Measurements from ENCODE around the gene ASAP3. TPM values are rescaled to one million over a fixed set of nuclear protein-coding genes. Genes with fewer than 3 reads are reported as not detected.
A peak's percentile ranks its signal among the peaks of the same experiment; 100 is the strongest.

The ASAP3 gene
- polyA plus RNA-seq, 2 of the 4 experiments (the other 2 are of a cell fraction), result 4.0 to 5.2 TPM

DNA sequence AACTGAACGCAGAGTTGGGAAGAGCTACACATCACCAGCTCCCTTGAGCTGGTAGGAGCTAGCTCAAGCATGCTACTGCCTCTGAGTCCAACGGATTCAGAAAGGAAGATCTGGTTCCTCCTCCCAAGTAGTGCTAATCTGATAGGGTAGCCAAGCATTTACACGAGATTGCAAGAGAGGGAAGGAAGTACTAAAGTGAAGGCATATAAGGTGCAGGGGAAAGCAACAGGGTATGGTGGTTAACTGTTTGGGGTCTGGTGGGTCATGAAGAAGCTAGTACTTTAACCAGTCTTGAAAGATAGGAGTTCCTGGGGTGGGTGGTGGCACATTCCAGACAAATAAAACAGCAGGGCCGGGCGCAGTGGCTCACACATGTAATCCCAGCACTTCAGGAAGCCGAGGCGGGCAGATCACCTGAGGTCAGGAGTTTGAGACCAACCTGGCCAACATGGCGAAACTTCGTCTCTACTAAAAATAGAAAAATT lies 94.1 kb downstream of the ASAP3 start:
- ATAC-seq, result no peak
- POLR2A ChIA-PET, result no interaction called here
- Histone ChIP-seq H3K27ac (no peak overlapping the region), H3K4me3 (no peak overlapping the region), H3K4me1 (peaks cover 5% of the 10 kb centered on the region; the same call in 2 of the 3 replicates), H3K4me2 (no peak overlapping the region), H3K9me3 (no peaks in the 10 kb centered on the region)
- CTCF ChIA-PET, result interaction anchor here (1.3 to 4.2 kb wide), 2 partner anchors 14 to 107 kb away, joined by 3 to 28 read pairs; no protein-coding TSS in a partner anchor
- DNase-seq (ENCODE audit: low read depth in 1 of 2, low spot score in 1 of 2), result no peak
- 89% methylated on average over 8 of the region's 9 CpGs for WGBS (ENCODE audit: missing lambda C conversion rate)
- no peak for FAIRE-seq
- TF ChIP-seq HMGXB4 (CRISPR knock-in tag; IDR thresholded peaks at IDR 0.05; ENCODE audit: borderline replicate concordance), result no peak
- TF ChIP-seq, protein P1, sequence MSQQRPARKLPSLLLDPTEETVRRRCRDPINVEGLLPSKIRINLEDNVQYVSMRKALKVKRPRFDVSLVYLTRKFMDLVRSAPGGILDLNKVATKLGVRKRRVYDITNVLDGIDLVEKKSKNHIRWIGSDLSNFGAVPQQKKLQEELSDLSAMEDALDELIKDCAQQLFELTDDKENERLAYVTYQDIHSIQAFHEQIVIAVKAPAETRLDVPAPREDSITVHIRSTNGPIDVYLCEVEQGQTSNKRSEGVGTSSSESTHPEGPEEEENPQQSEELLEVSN (IDR thresholded peaks at IDR 0.05; ENCODE audit: borderline replicate concordance, low read depth), result no peak
- TF ChIP-seq MYC (IDR thresholded peaks at IDR 0.05; ENCODE audit: borderline replicate concordance, low read length), result no peak
- TF ChIP-seq POLR2A (IDR thresholded peaks at IDR 0.05; ENCODE audit: low read length), result no peak

DNA sequence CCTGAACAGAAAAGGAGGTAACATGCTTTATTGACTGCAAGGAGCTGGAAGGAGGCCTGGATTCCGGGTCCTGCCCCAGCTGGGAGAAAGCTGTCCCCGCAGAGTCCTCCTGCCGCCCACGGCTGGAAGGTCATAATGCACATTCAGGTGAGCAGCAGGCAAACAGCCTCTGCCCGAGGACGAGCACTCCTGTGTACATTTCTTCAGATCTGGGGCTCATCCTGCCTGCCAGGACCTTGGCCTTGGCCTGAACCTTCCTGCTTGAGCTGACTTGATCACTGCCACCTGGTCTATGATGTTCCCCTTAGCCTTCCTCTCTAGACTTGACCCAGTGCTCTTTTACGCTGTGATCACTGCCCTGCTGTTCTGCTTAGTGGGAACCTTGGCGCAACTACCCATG lies 96.5 kb downstream of the ASAP3 start:
- WGBS (ENCODE audit: missing lambda C conversion rate), result 100% methylated on average over 2 of the region's 8 CpGs
- FAIRE-seq (no peak), ATAC-seq (no peak), DNase-seq (ENCODE audit: low read depth in 1 of 2, low spot score in 1 of 2) (no peak)
- H3K4me2 ChIP-seq, result no peak overlapping the region
- no peak for TF ChIP-seq MAFK (IDR thresholded peaks at IDR 0.05; ENCODE audit: partially characterized antibody)
- no peak for TF ChIP-seq BHLHE40 (IDR thresholded peaks at IDR 0.05; ENCODE audit: low read depth, low read length)
- no peak for TF ChIP-seq RARB (CRISPR knock-in tag; IDR thresholded peaks at IDR 0.05)
- no peak for TF ChIP-seq ZSCAN20 (CRISPR knock-in tag; IDR thresholded peaks at IDR 0.05)
- TF ChIP-seq JUN (IDR thresholded peaks at IDR 0.05), result no peak
- TF ChIP-seq EHF (CRISPR knock-in tag; IDR thresholded peaks at IDR 0.05), result no peak
- no peak for TF ChIP-seq HOXA7 (CRISPR knock-in tag; IDR thresholded peaks at IDR 0.05)
- TF ChIP-seq NFE2L2 (conservative IDR thresholded peaks at IDR 0.05; ENCODE audit: low read length), result no peak
- TF ChIP-seq, protein P2, sequence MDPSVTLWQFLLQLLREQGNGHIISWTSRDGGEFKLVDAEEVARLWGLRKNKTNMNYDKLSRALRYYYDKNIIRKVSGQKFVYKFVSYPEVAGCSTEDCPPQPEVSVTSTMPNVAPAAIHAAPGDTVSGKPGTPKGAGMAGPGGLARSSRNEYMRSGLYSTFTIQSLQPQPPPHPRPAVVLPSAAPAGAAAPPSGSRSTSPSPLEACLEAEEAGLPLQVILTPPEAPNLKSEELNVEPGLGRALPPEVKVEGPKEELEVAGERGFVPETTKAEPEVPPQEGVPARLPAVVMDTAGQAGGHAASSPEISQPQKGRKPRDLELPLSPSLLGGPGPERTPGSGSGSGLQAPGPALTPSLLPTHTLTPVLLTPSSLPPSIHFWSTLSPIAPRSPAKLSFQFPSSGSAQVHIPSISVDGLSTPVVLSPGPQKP (IDR thresholded peaks at IDR 0.05; ENCODE audit: low read depth, low read length), result no peak
- TF ChIP-seq RCOR1 (IDR thresholded peaks at IDR 0.05; ENCODE audit: low read depth, low read length), result no peak
- TF ChIP-seq PHF8 (IDR thresholded peaks at IDR 0.05; ENCODE audit: borderline replicate concordance, low read depth), result no peak
- TF ChIP-seq HOXB5 (CRISPR knock-in tag; IDR thresholded peaks at IDR 0.05), result no peak
- no peak for TF ChIP-seq HOXB13 (CRISPR knock-in tag; IDR thresholded peaks at IDR 0.05; ENCODE audit: low read depth)
- H3K9me3 ChIP-seq, result no peaks in the 10 kb centered on the region
- ChIA-PET POLR2A (no interaction called here), CTCF (interaction anchor here (0.7 to 4.2 kb wide), 2 partner anchors 16 to 683 kb away, joined by 3 to 28 read pairs; no protein-coding TSS in a partner anchor)
- no peak overlapping the region for H3K4me3 ChIP-seq
- H3K27ac ChIP-seq, result no peak overlapping the region
- H3K4me1 ChIP-seq, result peaks cover 11% of the 10 kb centered on the region; the same call in 2 of the 3 replicates

- Histone ChIP-seq H3K4me2 (peak overlapping the region; percentile 42; the same call in 2 of the 3 replicates), H3K9me3 (no peaks in the 10 kb centered on the region), H3K4me3 (no peak overlapping the region), H3K4me1 (peaks cover 11% of the 10 kb centered on the region; the same call in 2 of the 3 replicates), H3K27ac (peak overlapping the region in 1 of 2 experiments; percentile 59; a peak in 3 of 6 replicates)
- no peak for DNase-seq (ENCODE audit: low read depth in 1 of 2, low spot score in 1 of 2)
- peak in 1 of 2 experiments; percentile 24; a peak in 2 of 6 replicates for ATAC-seq
- FAIRE-seq, result no peak
- ChIA-PET POLR2A (interaction anchor here (0.7 kb wide), 1 partner anchor 90 kb away, joined by 7 read pairs; no protein-coding TSS in a partner anchor), CTCF (interaction anchor here (0.6 kb wide), 1 partner anchor 110 kb away, joined by 3 read pairs; no protein-coding TSS in a partner anchor)
- WGBS (ENCODE audit: missing lambda C conversion rate), result 78% methylated on average over 14 of the region's 14 CpGs
- TF ChIP-seq, protein P3, sequence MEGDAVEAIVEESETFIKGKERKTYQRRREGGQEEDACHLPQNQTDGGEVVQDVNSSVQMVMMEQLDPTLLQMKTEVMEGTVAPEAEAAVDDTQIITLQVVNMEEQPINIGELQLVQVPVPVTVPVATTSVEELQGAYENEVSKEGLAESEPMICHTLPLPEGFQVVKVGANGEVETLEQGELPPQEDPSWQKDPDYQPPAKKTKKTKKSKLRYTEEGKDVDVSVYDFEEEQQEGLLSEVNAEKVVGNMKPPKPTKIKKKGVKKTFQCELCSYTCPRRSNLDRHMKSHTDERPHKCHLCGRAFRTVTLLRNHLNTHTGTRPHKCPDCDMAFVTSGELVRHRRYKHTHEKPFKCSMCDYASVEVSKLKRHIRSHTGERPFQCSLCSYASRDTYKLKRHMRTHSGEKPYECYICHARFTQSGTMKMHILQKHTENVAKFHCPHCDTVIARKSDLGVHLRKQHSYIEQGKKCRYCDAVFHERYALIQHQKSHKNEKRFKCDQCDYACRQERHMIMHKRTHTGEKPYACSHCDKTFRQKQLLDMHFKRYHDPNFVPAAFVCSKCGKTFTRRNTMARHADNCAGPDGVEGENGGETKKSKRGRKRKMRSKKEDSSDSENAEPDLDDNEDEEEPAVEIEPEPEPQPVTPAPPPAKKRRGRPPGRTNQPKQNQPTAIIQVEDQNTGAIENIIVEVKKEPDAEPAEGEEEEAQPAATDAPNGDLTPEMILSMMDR (IDR thresholded peaks at IDR 0.05), result no peak
- TF ChIP-seq KDM5A (IDR thresholded peaks at IDR 0.05) (no peak), NFE2L2 (conservative IDR thresholded peaks at IDR 0.05; ENCODE audit: low read length) (no peak), HEYL (CRISPR knock-in tag; IDR thresholded peaks at IDR 0.05) (no peak), FOSB (CRISPR knock-in tag; IDR thresholded peaks at IDR 0.05) (no peak), JUNB (IDR thresholded peaks at IDR 0.05) (no peak), JUN (IDR thresholded peaks at IDR 0.05) (no peak), HMGXB4 (CRISPR knock-in tag; IDR thresholded peaks at IDR 0.05; ENCODE audit: borderline replicate concordance) (no peak), ZNF302 (CRISPR knock-in tag; IDR thresholded peaks at IDR 0.05) (no peak), MAFK (IDR thresholded peaks at IDR 0.05; ENCODE audit: partially characterized antibody) (no peak), SMC3 (IDR thresholded peaks at IDR 0.05) (no peak)
- TF ChIP-seq, protein P4, sequence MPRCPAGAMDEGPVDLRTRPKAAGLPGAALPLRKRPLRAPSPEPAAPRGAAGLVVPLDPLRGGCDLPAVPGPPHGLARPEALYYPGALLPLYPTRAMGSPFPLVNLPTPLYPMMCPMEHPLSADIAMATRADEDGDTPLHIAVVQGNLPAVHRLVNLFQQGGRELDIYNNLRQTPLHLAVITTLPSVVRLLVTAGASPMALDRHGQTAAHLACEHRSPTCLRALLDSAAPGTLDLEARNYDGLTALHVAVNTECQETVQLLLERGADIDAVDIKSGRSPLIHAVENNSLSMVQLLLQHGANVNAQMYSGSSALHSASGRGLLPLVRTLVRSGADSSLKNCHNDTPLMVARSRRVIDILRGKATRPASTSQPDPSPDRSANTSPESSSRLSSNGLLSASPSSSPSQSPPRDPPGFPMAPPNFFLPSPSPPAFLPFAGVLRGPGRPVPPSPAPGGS (IDR thresholded peaks at IDR 0.05), result no peak
Observed at GRCh38 chr1:23385119-23385621, 98.8 kb downstream of the ASAP3 start.

Measured in A549 (cell line).